Hematopoietic multipotent progenitor cell treated with erythropoietin and hydrocortisone succinate and interleukin-3 and kit ligand, for 4 days (in vitro differentiated cells): ENCODE measurements around the gene C10orf71.

ENCODE experiments used
- DNase-seq: peaks from one replicate; pipeline ENCODE4 v3.0.0-alpha.2; 2015

C10orf71 gene

DNA sequence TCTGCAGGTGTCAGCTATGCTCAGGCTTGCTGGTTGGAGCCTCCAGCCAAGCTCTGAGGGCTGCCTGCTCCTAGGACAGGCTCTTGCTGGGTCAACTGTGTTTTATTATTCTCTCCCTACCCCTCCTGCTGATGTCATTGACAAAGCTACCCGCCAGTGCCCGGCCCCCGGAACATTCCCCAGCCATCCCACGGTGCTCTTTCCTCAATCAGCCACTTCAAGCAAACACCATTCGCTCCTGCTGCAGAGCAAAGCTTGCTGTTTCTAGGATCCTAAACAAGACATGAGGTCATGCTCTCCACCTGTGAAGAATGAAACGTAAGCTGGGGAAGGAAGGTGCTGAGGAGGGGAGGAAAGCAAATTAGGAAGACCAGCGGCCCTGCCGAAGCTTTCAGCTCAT is 2.1 kb upstream of the C10orf71 start:
- DNase-seq: no peak

DNA sequence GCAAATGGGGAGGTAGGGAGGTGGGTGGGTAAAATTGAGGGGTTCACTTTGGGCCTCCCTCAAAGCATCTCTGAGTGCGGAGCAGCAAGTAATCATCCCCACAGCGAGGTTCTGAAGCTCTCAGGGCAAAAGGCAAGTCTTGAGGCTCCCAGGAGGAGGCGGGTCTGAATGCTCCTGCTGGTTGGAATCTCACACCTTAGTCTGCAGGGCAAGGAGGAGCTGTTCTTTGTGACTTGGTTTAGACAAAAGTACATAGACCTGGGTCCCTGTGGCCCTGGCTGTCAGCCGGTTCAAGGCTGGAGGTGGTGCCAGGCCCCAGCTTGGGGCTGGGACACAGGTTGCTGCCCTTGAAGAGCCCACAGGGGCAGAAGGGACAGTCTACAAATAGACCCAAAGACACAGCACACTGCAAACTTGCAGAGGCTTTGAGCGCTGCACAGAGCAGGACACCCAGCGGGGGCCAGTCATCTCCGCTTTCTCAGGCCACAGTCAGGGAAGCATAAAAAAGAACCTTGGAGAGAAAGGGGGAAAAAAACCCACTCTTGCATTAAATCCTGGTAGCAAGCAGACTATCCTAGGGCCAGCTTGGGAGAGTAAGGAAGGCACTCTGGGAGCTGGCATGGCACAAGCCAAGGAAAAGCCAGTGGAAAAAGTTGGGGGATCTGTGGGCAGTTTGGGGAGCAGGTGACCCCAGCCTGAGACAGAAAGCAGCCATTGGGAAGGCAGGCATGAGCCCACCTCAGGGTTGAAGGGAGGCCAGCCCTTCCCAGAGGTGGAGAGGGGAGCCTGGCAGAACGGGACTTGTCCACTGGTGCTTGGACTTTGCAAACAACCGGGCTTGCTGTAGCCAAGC is 926 bp upstream of the C10orf71 start:
- no peak for DNase-seq

DNA sequence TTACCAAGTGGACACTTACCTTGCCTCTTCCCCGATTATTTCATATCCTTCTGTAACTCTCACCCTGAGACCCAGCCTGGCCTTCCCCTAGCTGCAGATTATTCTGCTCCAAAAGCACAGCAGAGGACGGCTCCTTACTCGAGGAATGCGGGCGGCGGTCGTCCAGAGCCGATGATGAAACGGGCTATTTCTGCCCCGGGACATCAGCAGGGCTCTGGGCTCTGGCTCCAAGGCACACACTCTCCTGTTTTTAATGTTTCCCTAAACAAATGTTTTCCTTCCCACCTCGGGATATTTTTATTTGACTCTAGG is 343 bp upstream of the C10orf71 start:
- no peak for DNase-seq

DNA sequence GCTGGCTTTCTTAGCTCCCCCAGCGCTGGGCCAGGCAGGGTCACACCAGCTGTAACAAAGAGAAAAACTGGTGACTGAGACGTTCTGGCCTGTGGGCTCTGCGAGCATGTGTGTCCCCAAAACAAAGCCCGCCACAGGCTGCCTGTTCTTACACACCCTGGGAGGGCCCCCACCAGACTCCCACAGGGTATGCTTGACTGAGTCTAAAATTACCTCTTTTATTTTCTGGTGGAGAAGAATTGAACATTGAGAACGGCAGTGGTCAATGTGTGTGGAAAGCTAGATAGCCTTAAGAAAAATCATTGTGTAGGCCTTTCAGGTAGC is 808 bp downstream of the C10orf71 start:
- no peak for DNase-seq

DNA sequence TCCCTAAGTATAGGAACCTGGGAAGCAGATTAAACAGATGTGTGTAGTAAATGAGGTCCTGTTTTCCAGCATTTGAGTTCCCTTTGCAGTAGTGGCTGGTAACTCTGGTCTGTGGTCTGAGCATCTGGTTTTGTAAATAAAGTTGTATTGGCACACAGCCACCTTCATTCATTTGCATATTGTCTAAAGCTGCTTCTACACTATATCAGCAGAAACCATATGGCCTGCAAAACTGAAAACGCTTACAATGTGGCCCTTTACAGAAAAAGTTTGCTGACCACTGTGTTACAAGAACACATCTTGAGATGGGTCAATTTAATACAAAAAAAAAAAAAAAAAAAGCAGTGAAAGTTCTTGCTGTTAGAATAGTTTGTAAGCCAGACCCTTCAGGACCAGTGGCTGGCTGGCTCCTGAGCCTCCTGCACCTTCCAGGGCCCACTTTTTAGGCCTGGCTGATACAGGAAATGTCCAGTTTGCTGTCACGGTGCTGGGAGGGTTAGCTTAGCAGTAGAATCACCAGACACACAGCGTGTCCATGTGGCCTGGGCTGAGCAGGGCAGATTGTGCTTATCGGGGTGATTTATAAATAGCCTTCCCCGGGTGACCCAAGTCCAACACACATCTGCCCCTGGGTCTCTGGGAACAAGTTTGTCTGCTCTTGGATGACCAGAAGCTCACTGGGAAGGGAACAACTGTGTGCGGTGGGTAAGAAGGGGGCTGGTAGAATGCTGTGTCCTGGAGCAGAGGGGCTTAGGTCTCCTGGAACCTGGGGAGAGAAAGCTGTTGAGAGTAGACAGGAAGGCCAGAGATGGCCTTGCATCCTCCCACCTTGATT is 1.4 kb downstream of the C10orf71 start:
- DNase-seq: peak; percentile 79

DNA sequence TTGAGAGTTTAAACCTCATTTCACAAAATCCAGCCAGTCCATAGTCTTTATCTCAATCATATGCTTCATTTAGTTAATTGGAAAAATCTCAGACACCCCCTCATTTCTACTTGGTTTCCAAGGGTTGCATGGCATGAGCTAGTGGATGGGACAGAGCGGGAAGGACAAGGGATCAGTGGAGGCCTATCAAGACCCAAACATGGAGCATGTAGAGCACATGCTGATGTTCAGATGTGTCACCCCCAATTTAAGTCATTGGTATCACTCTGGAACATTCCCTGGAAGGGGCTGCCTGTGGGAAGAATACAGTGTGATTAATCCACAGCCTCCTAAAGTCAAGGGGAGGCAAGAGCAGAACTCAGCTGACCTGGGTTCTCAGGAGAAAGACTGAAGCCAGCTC is 2.3 kb downstream of the C10orf71 start:
- no peak for DNase-seq

DNA sequence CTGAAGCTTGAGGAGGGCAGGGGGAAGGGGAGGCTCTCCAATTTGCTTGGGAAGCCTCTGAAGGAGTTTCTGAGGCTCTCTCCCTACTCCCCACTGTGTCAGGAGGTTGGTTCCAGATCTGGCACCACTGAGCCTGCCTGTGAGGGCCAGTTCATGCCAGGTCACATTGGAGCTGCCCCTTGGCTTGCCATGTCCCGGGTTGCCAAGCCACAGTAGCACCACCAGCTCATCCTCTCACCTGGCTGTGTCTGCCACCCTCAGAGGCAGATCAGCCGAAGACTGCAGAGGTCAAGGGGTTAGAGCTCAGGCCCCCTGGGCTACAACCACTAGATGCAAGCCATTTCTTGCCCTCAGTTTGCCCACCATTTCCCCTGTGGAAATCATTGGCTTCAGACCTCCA is 3.1 kb downstream of the C10orf71 start:
- DNase-seq: no peak

DNA sequence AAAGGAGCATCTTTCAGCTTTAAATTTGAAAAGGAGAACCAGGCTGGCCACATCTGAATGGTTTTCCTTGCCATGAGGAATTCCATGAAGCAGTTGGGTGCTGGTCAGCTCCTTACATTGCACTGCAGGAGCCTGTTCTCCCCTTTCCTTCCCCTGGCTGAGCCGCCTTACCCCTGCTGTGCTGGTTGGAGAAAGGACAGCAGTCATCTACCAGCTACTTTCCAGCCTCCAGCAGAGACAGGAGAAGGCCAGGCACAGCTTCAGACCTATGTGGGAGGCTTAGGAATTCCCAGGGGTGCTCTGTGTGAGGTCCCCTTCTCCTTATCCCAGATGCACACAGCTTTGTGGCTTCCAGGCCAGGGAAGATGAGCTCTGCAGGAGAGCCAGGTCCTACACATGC is 4.7 kb downstream of the C10orf71 start:
- DNase-seq: no peak

DNA sequence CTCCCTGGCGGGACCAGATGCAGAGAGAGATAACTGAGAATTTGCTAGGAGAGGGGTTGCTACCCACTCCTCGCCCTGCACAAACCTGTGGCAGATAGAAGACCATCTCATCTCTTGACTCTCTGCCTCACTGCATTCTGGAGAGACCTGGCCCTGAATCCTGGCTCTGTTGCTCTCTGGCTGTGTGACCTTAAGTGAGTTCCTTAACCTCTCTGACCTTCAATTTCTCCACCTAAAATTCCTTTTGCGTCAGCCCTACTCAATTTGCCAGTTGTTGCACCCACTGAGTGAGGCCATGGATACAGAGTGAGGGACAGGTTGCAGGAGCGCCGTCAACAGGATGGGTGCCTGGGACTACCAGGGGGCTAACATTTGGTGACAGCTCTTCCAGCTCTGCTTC is 5.2 kb downstream of the C10orf71 start:
- DNase-seq: no peak

DNA sequence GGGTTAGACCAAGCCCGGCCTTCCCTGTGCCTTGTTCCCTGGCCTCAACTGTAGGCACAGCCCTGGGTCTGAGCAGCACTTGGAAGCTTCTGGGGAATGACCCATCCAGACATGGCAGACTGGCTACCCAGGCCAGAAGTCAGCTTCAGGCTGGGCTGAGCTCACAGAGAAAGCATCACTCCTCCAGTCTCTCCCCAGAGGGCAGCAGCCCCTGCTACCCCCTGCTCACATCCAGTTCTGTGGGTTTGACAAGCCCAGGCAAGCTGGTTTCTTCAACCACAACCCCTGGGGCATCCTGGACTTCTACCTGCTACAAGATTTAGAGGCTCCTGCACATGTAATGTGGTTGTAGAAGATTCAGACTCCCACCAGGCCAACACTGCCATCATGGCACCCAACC is 9.0 kb downstream of the C10orf71 start:
- no peak for DNase-seq

DNA sequence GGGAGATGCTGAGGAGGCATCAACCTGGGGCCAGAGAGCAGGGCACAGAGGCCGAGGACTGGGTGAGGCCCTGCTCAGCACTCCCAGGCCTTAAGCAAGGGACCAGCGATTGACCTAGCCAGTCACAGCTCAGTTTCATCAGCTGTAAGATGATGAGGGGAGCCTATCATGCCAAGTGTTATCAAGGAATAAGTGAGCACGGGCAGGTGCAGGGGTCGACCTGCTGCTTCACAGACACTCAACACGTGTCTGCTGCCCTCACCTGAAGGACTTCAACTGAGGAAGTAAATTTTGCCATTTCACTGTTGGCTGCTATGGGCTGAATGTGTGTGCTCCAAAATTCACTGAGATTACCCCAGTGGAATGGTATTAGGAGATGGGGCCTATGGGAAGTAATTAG is 9.9 kb downstream of the C10orf71 start:
- DNase-seq: no peak

DNA sequence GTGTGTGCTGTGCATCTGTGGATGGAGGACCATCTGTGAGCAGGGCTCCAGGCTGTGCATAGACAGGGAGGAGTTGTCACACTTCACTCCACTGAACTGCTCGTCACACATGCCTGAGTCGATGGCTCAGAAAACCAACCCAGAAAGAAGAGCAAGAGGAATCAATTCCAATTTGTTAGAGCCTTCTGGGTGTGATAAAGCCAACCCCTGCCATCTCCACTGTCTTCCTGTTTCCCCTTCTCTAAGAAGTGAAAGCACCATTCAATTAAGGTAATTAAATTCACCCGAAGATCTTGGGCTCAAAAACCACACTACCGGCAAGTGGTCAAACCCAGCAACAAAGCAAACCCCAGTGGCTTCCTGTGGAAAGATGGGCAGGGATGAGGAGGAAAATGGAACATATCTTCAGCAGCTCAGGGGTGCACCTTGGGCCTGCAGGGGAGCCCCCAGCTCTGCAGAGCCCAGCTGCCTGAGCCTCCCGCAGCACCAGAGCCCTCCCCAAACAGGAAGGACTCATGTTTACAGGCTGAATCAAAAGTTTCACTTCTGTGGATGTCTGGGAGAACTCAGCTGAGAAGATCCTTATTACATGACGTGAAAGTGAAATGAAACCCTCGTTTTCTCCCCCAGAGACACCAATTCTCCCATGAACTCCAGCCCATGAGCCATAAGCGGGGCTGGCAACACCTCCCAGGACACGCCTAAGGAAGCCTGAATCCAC is 10.9 kb downstream of the C10orf71 start:
- peak; percentile 47 for DNase-seq

DNA sequence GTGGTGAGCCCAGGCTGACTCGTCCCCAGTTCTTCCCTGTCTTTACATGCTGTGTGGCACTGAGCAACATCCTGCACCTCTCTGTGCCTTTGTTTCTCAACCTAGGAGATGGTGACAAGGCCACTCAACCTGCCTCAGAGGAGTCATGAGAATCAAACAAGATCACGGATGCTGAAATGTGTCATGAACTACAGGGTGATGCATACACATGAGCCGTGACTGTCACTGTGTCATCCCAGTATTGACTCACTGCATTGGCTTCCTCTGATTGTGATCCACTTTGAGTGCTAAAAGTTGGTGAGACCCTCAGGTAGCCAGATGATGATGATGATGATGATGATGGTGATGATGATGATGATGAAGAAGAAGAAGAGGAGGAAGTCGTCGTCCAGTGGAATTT is 11.5 kb downstream of the C10orf71 start:
- DNase-seq: no peak

DNA sequence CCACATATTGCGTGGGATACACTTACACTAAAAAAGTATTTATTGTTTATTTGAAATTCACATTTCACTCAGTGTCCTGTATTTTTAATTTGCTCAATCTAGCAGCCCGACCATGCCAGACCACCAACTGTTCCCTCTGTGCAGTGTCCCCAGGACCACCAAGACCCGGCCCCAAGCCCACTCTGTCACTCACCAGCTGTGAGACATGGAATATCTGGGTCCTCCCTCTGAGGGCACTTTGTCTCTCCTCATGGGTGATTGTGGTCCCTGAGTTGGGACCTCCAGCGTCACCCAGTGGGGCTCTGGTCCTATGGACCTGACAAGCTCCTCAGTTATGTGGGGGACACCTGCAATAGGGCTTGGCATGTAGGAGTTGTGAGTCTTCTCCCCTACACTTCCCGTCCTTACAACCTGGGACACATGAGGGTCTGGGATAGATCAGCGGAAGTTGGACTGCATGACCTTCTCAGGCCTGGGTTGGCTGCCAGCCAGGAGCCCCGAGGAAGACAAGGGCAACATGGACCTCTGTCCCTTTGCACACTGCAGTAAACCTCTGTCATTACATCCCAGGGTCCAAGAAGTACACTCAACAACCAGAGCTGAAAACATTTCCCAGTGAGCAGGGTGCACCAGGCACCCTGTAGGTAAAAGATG is 12.1 kb downstream of the C10orf71 start:
- no peak for DNase-seq

DNA sequence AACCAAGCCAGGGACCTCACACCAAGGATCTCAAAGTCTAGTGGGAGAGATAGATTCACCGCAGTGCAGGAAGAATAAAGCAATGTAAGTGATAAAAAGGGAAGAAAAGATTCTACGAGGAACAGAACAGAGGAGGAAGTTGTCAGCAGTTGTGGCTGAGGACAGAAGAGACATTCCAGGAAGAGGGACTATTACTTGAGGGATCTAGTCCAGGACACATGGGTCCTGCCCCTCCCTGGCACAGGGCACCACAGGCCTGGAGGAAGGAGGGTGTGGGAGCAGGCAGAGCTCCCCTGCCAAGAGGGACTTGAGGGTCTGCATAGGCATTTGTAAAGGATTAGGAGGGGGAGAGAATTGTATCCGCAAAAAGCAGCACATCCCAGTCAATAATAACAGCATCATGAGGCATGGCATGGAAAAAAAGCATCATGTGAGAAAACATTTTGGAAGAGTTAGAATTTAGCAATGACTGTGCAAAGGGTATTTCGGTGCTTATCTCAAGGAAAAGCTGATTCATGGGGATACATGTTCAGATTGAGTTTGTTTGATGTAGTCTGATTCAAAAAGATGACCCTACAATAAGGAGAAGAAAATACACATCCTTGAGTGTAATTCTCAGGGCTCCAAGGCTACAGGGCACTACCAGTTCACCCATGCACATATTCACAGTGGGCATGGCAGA is 12.7 kb downstream of the C10orf71 start:
- no peak for DNase-seq

DNA sequence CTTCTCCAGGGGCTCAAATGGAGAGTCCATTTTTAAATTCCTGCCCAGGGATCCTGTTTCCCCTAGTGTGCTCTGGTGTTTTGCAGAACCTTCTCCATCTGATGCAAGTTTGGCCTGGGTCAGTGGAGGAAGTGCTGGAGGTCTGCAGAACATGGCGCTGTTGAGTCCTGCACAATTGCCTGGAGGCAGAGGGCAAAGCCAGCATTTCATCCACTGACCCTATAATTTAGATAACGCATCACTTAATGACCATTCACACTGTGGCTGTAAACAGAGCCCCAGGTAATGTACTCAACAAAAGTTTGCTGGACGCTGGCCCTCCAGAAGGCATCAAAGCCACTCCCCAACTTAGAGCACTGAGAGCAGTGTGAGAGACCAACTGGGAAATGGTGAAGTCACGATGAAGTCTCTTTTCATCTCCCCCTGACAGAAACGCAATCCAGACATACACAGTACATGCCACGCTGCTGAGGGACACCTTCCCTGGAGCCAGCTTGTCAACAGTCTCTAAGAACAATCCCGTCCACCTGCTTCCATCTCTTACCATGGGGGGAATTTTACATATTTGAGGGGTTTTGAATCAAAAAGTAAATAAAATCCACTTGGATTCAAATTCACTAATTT is 13.4 kb downstream of the C10orf71 start:
- no peak for DNase-seq

DNA sequence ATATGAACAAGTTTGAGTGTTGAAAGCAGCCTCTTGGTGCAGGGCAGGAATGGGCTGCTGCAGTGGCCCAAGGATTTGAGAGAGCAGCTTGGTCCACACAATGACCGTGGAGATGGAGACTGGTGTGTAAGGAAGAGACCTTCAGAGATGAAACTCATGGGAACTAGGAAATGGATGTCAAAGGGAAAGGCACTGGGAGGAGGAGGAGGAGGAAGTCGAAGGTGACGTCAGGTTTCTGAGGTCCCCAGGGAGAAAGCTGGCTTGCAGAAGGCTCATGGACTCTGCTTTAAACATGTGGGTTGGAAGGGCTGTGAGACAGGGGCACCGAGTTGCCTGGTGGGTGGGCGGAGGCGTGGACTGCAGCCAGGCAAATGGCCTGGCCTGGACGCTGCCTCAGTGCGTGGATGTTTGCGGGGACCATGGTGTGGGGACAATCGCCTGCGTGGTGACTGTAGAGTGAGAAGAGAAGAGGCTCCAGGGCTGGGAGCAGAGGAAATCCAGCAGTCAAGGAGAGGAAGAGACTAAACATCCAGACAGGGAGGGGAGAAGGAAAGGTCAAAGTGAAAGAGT is 14.6 kb downstream of the C10orf71 start:
- DNase-seq: no peak

DNA sequence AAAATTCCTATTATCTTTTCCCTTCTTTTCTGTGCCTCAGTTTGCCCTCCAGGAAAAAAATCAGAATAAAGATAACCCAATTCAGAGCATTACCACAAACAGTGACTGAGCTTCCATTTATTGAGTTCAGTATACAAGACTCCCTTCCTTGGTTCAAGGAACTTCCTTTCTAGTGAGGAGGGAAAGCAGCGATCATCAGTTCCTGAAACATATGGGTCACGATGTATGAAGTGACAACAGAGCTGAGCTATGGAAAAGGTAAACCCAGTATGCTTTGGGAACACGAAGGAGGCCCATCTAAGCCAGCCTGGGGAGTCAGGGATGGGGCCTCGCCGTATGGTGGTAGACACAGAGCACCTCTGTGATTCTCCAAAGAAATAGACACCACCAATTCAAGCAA is 15.8 kb downstream of the C10orf71 start:
- no peak for DNase-seq

DNA sequence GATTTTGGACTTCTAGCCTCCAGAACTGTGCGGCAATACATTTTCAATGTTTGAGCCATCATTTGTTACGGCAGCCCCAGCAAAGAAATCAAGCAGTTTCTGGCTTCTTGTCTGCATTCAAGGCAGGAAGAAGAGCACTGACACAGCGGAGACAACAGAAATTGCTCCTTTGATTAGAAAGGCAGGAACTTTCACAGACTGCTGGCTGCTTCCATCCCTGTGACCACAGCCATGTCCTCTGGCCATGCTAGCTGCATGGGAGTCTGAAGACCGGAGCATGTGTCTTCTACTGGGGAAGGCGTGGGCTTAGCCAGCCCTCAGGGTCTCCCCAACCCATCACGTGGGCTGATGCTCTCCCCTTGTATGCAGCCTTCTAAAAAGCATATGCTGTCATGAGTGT is 19.1 kb downstream of the C10orf71 start:
- DNase-seq: no peak

DNA sequence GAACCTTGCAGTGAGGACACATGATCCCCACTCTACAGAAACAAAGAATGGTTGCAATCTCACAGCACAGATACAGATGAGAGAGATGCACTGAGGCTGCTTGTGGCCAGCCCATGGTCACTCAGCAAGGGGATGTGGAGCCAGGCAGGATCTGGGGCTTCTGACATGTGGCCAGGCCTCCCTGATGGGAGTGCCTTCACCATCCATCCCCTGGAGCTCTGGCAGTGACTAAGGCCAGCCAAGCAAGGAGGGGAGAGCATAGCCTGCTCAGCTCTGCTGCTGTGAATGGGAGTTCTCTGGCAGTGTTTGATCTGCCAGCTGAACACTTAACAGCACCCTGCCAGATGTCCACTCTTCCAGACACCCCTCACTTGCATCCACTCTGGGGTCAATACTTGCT is 19.8 kb downstream of the C10orf71 start:
- no peak for DNase-seq

DNA sequence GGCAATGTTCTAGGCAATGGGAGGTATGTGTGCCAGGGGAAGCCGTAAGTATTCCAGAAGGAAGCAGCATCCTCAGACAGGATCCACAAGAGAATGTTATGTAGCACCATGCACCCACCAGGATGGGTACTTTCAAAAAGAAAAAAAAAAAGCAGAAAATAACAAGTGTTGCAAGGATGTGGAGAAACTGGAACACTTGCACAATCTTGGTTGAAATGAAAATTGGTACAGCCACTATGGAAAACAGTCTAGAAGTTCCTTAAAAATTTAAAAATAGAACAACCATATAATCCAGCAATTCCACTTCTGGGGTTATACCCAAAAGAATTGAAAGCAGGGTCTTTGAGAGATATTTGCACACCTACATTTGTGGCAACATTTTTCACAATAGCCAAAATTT is 20.2 kb downstream of the C10orf71 start:
- DNase-seq: no peak

DNA sequence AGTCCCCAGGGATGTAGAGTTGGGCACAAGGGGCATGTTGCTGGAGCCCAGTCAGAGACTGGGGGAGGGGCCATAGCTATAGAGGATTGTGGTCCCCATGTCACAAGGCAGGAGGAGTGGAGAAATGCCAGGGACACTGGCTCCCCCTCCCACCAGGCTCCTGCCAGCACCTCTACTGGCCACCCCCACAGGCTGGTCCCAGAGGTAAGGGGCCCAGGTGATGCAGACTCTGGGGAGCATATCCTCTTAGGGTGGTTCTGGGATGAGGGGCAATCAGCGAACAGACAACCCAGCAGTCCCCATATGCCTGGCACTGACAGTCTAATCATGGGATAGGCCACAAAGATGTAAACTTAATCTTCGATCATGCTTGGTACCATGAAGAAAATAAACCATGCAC is 21.2 kb downstream of the C10orf71 start:
- DNase-seq: no peak
